Activated T-helper 1 cell treated with Interleukin-2 at 50 U/mL for 16 hours (primary cell): ENCODE measurements around the gene ATP7A.

Experiments used
- DNase-seq: peaks from one replicate; pipeline ENCODE4 v3.0.0-alpha.2; 2020; ENCODE audit warnings: low read depth

The ATP7A gene

GRCh38 chrX:77945910-77946545 lies 35.5 kb downstream of the ATP7A start:
- no peak for DNase-seq

- no peak for DNase-seq
Observed at GRCh38 chrX:77946571-77946970, 36.1 kb downstream of the ATP7A start.

- no peak for DNase-seq
Observed at GRCh38 chrX:77949840-77950239, 39.3 kb downstream of the ATP7A start.

DNA sequence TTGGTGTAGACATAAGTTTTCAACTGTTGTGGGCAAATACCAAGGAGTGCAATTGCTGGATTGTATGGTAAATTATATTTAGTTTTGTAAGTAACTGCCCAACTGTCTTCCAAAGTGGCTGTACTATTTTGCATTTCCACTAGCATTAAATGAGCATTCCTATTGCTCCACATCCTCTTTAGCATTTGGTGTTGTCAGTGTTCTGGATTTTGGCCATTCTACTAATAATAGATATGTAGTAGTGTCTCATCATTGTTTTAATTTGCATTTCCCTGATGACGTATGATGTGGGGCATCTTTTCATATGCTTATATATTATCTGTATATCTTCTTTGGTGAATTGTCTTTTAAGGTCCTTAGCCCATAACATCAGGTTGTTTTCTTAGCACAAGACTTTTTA lies 41.7 kb downstream of the ATP7A start:
- no peak for DNase-seq

- DNase-seq = no peak
Observed at GRCh38 chrX:77953302-77953701, 42.8 kb downstream of the ATP7A start.

DNA sequence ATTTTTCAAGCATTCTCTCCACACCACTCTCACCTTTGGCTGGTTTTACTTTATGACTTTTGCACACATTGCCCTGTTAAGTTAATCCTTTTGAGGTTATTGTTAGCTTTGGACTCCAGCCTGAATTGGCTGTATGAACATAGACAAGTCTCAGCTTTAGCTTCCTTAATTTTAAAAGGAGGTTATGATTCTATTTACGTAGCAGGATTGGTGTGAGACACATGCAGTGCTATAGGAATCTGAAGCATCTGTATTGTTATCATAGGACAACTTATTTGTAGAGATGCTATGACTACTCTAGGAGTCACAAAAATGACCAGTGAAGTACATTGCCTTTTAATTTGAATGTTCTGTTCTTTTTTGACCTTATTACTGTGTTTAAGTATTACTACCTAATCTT lies 43.2 kb downstream of the ATP7A start:
- DNase-seq = no peak

DNA sequence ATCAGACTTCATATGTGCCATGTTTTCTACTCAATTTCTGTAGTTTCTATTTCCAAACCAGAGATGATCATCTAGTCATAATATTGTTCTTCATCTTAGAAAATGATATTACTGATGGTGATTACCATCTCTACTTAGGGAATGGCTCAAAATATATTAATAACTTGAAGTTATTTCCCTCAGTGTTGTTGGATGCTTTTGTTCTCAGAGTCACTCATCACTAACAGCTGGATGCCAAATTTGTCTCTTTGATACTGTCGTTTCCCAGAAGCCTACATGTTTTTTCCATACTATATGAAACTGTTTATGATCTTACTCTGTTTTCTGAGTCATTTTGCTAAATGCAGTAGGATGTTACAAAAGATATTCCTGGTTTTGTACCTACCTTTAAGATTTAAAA lies 50.1 kb downstream of the ATP7A start:
- DNase-seq = no peak

GRCh38 chrX:77961063-77961462 lies 50.6 kb downstream of the ATP7A start:
- DNase-seq = no peak

DNA sequence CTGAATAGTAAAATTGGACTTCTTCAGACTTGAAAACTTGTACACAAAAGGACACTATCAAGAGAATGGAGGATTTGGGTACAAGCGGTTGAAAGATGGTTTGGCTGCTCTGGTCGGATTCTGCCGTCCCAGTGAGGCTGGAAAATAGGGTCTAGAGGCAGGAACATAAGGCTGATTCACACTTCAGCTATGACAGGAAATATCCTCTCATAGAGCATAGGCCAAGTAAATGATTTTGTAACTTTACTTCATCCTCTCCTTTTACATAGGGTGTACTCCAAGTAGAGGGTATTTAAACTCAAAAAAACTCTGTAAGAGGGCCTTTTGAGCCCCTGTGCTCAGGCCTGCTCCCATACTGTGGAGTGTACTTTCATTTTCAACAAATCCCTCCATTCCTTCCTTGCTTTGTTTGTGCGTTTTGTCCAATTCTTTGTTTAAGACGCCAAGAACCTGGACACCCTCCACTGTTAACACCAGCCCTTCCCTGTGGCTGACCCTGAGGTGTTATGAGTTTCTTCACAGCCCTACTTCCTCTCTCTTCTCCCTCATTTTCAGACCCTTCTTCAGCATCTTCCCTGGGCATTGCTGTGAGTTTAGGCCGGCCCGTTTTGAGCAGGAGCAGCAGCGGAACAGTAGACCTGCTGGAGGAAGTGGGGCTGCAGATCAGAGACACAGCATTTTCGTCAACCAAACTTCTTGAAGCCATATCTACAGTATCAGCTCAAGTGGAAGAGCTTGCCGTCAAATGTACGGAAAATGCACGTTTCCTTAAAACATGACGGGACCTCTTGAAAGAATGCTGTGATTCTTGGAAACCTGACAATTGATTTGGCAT lies 51.8 kb downstream of the ATP7A start:
- no peak for DNase-seq

- no peak for DNase-seq
Observed at GRCh38 chrX:77966361-77966760, 55.9 kb downstream of the ATP7A start.

DNA sequence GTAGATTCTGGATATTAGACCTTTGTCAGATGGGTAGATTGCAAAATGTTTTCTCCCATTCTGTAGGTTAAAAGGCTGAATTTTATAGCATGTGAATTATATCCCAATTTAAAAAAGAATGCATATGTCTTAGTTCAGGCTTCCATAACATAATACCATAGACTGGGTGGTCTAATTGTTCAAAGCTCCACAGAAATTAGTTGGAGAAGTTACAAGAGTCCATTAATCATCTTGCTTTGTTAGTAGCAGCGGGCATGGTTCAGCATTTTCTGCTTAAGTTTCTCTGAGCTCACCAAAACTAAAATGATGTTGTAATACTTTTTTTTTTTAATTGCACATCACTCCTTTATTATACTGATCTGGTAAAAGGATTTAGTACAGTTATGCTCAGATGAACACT lies 57.1 kb downstream of the ATP7A start:
- no peak for DNase-seq

- no peak for DNase-seq
Observed at GRCh38 chrX:77969538-77969937, 59.0 kb downstream of the ATP7A start, which contains the start of gene PGAM4. Gene PGAM4, minus strand, starts transcription at chrX:77969638. Its CDS starts 0 bp downstream, at chrX:77969638.

DNA sequence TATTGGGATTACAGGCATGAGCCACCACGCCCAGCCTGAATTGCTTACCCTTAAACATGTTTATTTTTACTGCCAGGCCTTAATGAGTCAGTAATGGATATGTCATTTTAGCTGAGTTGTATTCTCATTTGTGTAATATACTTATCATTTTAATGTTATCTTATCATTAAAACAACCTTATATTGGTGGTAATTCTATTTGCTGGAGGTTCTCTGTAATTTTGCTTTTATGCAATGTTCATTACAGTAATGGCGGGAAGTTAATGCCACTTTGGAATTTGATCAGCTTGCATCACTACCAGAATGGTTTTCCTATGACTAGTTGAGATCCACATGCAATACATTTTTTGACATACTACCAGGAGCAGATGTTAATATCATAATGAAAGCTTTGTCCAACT lies 65.3 kb downstream of the ATP7A start:
- no peak for DNase-seq

- DNase-seq = no peak
Observed at GRCh38 chrX:77977095-77977494, 66.6 kb downstream of the ATP7A start.

DNA sequence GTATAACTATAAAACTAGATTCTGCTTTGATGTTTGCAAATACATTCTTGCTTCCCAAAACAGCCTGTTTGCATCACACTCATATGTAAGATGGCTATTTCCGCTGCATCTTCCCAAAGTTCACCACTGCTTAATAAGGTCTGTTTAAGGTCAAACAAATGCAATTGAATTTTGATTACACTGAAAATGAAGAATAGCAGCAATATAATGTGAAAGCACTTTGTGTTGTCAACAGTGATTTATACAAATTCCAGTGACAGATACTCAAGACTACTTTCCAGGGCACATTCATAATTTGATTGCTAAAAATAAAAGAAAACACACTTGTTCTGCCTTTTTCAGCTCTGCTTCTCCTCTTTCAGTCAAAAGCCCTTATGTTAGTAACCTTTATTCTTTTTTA lies 67.0 kb downstream of the ATP7A start:
- no peak for DNase-seq

- DNase-seq = no peak
Observed at GRCh38 chrX:77979870-77980269, 69.4 kb downstream of the ATP7A start.

DNA sequence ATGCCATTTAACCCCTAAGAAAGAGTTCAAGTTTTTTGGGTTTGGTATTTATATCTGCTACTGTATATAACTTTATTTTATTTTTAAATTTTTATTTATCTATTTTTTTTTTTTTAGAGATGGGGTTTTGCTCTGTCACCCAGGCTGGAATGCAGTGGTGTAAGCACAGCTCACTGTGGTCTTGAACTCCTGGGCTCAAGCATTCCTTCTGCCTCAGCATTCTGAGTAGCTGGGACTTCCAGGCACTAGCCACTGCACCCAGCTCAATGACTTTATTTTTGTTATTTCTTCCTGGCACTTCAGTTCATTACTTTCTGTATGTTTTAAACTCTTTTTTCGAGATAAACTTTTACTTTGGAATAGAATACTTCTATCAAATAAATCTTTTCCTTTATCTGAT lies 101.4 kb downstream of the ATP7A start:
- DNase-seq = no peak

DNA sequence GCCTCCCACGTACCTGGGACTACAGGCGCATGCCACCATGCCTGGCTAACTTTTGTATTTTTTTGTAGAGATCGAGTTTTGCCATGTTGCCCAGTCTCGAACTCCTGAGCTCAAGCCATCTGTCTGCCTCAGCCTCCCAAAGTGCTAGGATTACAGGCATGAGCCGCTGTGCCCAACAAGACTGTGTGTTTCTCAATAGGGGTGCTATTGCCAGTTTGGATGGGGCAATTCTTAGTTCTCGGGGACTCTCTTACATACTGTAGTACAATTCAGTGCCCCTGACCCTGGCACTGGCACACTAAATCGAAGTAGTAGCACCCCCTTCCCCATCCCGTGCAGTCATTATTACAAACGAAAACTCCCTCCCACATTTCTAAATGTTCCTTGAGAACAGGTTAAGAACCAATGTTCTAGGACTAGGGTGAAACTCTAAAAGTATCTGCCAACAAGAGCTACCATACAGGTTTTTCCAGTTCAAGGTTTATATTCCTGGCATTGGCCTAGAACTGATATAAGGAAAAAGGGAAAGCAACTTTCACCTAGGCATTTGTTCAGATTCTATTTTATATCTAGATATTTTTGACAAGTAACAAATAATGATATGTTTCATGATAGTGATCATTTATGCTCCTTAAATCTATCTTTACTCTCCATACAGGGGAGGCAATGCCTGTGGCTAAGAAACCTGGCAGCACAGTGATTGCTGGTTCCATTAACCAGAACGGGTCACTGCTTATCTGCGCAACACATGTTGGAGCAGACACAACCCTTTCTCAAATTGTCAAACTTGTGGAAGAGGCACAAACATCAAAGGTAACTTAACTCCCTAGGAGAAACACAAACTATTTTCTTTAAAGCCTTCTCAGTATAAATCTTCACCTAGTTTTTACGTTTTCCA lies 109.3 kb downstream of the ATP7A start:
- no peak for DNase-seq

DNA sequence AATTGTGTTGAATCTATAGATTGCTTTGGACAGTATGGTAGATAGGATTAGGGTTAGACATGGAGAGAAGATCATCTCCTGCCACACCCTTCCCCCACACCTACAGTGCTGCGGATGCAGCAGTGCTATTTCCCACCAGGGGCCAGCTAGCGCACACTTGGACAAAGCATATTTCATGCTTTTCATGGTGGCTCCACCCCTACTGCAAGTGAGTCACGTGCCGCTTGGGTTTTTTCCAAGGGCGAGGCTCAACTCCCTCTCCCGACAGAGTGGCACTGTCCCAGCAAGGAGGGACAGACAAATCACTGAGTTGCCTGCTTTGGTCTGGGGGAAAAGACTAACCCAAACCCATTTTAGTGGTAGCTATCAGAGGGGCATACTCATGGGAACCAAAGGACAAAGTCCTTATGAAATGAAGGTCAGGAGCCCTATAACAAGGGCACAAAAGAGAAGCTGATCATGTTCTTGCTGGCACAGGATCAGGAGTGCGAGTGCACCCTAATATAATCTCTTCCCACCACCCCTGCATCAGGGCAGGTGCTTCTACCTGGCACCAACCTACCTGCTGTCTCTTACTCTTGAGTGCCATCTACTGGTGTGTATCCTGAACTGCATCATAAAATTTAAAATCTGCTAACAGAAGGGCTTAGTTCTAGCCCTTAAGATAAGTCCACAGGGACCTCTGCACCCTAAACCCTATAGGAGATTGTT lies 114.0 kb downstream of the ATP7A start:
- no peak for DNase-seq

- DNase-seq = no peak
Observed at GRCh38 chrX:78027798-78028197, 117.3 kb downstream of the ATP7A start.

DNA sequence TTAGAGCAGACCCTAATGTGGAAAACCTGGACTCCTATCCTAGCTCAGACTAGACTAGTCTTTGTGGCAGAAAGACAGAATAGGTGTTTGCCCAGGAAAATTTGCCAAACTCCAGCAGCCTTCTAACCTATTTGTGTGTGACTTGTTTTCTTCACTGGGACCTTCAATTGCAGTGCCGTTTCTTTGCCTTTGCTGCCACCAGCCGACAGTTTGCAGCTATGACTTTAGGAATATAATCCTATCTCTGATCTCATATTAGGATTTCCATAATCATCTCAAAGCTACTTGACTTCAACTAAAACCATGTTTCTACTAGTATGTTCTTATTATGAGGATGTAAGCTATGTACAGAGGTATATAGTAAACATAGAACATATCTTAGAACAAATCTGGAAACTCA lies 119.2 kb downstream of the ATP7A start:
- DNase-seq = no peak

- no peak for DNase-seq
Observed at GRCh38 chrX:78035061-78035460, 124.6 kb downstream of the ATP7A start.
